LNCAP (cell line): ENCODE measurements around the gene SIPA1L3.

ENCODE experiments used
- CTCF ChIP-seq: fragments of 450-650 bp; IDR thresholded peaks from 2 replicates; pipeline ENCODE4 v1.5.1; 2017; ENCODE audit warnings: mild to moderate bottlenecking

SIPA1L3 gene

GRCh38 chr19:38023671-38024541 lies 116.9 kb downstream of the SIPA1L3 start:
- no peak for TF ChIP-seq CTCF

DNA sequence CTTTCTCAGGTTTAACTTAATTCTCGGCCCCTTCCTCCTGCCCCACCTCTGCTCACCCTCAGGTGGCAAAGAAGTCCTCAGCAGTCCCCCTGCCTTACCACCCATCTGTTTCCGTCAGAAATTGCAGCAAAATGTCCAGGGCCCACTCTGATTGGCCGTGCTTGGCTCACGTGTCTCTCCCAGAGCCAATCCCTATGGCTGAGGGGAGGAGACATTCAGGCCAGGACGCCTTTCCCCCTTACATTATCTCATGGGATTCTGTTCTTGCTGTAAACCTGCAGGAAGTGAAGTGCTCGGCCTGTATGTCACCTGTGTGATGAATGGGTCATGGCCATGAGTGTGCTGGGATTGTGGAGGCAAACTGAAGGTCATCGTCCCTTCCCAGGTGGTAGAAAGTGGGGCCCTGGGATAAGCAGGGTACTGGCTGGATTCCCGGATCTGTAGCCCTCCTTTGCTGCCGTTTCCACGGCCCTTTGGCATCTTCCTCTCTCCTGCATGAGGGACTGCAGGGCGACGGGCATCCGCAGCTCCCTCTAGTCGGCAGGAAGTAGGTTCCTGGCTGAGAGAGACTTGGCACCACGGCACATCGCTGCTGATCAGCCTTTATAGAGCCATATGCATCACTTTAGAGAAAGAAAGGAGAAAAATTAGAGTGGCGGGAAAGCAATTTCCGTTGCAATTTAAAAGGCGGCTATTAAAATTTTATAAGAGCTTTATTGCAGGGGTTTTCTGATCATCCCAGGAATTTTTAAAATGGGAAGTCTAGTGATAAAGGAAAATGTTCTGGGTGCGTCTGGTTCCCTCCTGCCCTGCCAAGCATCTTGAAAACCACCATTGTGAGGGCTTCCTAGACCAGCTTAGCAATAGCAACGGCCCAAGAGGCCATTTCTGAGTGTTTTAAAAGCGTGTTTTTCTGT lies 118.2 kb downstream of the SIPA1L3 start:
- no peak for TF ChIP-seq CTCF

DNA sequence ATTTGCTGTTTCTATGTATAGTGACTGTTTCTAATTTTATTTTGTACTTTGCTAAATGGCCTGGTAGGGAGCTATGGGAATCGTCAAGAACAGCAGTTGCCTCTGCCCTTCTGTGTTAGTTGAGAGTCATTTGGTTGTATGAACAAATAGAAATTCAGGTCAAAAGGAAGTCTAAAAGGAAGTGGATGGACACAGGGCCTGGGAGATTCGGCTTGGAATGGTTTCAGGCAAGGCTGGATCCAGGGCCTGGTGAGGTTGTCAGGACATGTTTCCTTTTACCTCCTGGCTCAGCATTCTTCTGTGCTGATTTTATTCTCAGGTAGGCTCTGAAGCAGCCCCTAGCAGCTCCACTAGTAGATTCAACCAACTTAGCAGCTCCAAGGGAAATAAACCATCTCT lies 118.9 kb downstream of the SIPA1L3 start:
- TF ChIP-seq CTCF = no peak

DNA sequence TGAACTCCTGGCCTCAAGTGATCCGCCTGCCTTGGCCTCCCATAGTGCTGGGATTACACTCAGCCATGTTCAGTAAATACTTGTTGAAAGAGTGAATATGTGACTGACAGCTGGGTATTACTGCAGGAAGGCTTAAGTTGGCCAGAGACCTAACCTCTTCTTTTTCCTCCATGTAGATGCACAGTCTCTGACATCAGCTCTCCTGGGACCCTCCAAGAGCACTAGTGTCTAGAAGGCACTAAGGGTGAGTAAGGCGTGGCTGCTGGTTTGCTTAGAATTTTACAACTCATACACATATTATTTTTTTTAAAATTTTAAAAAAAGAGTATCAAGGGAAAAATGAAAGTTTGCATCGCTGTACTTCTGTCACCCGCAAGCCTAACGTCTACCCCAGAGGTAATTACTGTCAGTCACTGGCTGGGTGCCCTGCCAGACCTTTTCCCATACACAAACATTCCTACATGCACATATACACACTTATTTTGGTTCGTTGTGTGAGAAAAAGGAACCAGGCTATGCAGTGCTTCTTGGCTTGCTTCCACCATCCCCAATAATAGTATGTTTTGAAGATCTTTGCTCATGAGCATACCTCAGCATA lies 122.0 kb downstream of the SIPA1L3 start:
- TF ChIP-seq CTCF = no peak

DNA sequence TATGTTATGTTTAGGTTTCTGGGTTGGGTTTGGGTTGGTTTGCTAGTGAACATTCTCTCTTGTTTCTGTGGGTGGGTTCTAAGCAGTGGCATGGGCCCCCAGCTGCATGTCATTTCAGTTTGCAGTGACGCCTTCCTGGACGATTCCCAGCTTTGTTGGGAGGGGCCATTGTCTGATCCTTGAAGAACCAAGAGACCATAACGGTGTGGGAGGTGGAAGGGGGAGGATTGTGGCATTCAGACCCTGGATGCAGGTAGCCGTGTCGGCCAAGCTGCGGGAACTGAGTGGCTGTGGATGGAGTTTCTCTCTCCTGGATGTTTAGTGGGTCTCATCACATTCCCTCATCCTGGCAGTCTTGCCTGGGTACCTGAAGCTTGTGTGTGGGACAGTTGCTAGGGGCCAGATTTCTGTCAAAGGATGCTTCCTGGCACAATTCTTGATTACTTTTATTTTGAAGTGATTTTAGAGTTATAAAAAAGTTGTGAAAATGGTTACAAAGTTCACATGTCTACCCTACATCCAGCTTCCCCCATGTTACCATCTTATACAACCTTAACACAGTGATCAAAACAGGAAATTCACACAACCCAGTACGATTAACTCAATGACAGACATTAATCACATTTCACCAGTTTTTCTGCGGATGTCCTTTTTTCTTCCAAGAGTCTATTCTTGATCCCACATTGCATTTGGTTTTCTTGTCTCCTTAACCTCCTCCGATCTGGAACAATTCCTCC lies 123.8 kb downstream of the SIPA1L3 start:
- no peak for TF ChIP-seq CTCF

GRCh38 chr19:38031423-38031770 lies 124.4 kb downstream of the SIPA1L3 start:
- no peak for TF ChIP-seq CTCF

GRCh38 chr19:38032151-38032550 lies 125.1 kb downstream of the SIPA1L3 start:
- TF ChIP-seq CTCF = no peak
